Left cardiac atrium (tissue), 4 donors: ENCODE measurements around the gene TAC3. TPM values are rescaled to one million over a fixed set of nuclear protein-coding genes. Genes with fewer than 3 reads are reported as not detected.
A peak's percentile ranks its signal among the peaks of the same experiment; 100 is the strongest.
"Not testable (repeated sequence)": the region's sequence is repeated elsewhere in the genome, so short reads cannot be mapped to it uniquely, and the experiment has no call there.

ENCODE experiments used
- ATAC-seq, 2 donors: fragments of 200-7000 bp; cut with Tn5 transposase; one replicate each; pipeline ENCODE4 v1.9.1; 2020; ENCODE audit warnings: mild to moderate bottlenecking in 2 of 2, moderate library complexity in 2 of 2
- DNase-seq: peaks from one replicate; pipeline ENCODE4 v3.0.0-alpha.2; 2020
- intact Hi-C, 2 donors: fragments of 100-400 bp; cut with DNase I; formaldehyde crosslinking; loops; one replicate each; pipeline versions ENCODE4 v1.14.1 to v1.15.1; 2022 to 2023
- long read RNA-seq: library from polyadenylated mRNA; unstranded; transcript quantifications from one replicate; pipeline ENCODE4 v2.0.0, GENCODE V29; 2021
- total RNA-seq, 2 donors: library from RNA; stranded (reverse); fragmentation: NEBNext Ultra II Directional; extraction: Animal tissue kit (Norgen Biotek cat#: 25700); gene quantifications; one replicate each; pipeline ENCODE4 v1.2.1, GENCODE V29; 2021
- donor health status: DM: no; HTN: yes; CAD: no.
- donor health status: DM: no; HTN: yes; CAD: no; lungs with severe emphysema.
- donor health status: DM: yes; HTN: yes; CAD: no.
- donor health status: Dilated cardiomyopathy.

Gene TAC3
- total RNA-seq, result not detected
- long read RNA-seq, result 0 reads

- intact Hi-C loops, result no loop called here
- DNase-seq (no peak), ATAC-seq (no peak)
Measured at GRCh38 chr12:57016348-57016747, at the start of gene TAC3. TSS of gene TAC3 (minus strand) at chr12:57016529. CDS start at chr12:57015797, 732 bp downstream.

DNA sequence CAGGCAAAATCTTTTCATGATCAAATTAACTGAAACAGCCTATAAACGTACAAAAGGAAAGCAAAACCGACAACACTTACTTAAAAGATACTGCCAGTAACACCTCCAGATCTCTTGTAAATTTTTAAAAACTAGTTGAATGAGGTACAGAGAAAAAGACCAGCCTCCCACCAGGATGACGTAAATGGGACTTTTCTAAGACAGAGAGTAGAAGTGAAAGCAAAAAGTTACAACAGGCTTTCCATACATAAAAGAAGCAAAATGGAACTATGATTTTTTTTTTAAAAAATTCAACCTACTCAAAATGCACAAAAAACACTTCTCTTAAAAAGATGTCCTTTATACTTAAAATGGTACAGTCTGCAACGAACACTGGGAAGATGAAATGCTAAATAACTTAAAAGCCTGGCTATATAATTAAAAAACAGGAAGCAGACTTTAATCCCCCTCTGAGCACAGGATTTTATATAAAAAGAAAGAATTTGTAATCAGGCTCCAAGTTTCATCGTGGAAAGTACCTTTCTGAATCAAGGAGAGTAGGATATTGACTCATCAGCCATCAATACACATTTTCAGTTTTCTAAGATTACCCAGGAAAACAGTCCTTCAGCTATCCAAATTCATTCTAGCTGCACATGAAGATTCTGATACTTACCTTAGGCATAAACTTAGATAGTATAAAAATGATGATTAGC is 47.8 kb upstream of the TAC3 start:
- DNase-seq (no peak), ATAC-seq (no peak)
- intact Hi-C loops, result loop anchor here (5.0 to 10.0 kb wide), 3 partner anchors 52 to 307 kb away; no protein-coding TSS in a partner anchor

DNA sequence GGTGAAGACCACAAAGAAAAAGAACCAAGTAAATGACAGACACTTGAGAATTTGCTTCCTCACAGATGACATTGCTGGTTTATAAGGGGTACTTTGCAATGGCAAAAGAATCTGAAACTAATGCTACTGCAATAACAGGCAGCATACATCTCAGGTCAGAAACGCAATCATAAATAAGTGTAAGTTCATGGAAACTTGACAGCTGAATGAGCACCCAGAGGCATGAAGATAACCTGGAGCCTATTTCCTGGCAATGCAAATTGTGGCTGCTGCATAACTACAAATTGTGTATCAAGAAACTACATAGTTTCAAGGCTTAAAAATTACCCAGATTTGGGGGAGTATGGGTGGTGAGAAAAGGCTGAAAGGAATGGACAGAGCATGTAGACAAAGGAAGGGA is 42.1 kb upstream of the TAC3 start:
- no peak for ATAC-seq
- intact Hi-C loops, result no loop called here
- DNase-seq, result no peak

DNA sequence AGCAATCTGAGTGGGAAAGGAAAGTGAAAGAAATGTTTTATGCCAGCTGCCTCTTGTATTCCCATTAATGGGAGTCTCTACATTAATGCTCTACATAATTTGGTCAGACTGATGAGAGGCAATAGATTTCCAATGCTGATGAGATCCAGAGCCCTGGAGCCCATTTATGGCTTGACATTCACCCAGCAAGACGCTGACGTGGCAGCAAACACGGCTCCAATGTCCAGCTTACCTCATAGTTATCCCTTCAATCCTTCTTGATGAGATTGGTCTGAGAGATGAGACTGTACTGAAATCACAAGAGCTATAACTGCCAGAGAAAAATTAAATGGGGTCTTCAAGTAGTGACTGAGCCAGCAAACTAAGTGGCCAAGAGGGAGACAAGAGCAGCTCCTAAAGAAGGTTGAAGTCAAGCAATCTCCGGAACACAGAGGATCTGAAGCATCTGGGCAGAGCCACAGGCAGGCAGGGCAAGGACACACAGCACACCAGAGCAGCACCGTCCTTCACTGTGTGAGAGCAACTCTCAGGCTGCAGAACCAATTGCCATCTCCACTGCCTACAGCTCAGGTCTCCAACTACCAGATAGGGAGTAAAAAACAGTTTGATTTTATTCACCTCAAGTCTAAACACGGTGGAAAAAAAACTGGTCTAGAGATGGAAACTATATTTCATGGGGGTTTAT is 40.9 kb upstream of the TAC3 start:
- ATAC-seq (no peak), DNase-seq (no peak)
- intact Hi-C loops, result no loop called here

DNA sequence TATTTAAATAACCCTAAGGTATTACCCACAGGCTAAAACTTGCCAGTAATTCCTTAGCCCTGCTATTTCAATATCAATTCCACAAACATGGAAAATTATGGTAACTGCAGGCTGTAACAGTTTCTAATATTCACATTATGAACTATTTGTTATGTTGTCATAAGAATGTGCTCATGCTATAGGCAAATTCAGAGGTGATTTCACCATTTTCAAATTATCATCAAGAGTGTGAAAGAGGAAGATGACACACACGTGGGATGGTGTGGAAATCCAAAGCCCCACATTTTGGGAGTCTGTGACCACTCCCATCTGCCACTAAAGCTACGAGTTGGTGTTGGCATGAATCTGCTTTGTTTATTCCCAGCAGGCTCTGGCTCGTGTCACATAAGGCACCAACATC is 39.5 kb upstream of the TAC3 start:
- ATAC-seq (no peak), DNase-seq (no peak)
- intact Hi-C loops, result no loop called here

- intact Hi-C loops, ATAC-seq, DNase-seq: not testable (repeated sequence)
Measured at GRCh38 chr12:57053901-57054300, 37.6 kb upstream of the TAC3 start.

DNA sequence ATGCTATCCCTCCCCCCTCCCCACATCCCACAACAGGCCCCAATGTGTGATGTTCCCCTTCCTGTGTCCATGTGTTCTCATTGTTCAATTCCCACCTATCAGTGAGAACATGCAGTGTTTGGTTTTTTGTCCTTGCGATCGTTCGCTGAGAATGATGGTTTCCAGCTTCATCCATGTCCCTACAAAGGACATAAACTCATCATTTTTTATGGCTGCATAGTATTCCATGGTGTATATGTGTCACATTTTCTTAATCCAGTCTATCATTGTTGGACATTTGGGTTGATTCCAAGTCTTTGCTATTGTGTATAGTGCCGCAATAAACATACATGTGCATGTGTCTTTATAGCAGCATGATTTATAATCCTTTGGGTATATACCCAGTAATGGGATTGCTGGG is 36.8 kb upstream of the TAC3 start:
- ATAC-seq, DNase-seq, intact Hi-C loops: not testable (repeated sequence)

GRCh38 chr12:57051011-57051410 is 34.7 kb upstream of the TAC3 start:
- no peak for ATAC-seq
- DNase-seq, result no peak
- intact Hi-C loops, result no loop called here

DNA sequence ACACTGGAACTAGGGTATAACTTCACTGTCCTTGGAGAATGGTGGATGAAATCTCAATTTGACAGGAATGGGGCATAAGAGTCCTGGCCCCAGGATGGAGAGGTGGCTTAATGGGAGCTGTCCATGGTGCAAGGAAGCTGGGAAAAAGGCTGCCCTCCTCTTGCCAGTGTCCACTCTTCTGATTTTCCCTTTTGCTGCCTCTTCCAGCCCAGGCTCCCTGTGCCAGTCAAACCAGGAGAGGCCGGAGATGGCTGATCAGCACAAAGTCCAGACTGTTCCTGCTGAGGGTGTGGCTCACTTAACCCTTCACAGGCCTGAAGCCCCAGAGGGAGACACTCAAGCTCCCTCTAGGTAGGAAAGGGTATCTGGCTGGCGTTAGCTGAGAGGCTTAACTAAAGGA is 33.6 kb upstream of the TAC3 start, which contains the start of gene MYO1A:
MYO1A (minus strand) TSS at position 240 of the 400 bp plus-strand sequence. CDS start 1,806 bp downstream, outside the sequence.
- intact Hi-C loops, result no loop called here
- no peak for ATAC-seq
- no peak for DNase-seq

GRCh38 chr12:57049119-57049446 is 32.8 kb upstream of the TAC3 start:
- ATAC-seq (no peak), DNase-seq (no peak)
- intact Hi-C loops, result no loop called here

- DNase-seq, result no peak
- ATAC-seq, result no peak
- intact Hi-C loops, result no loop called here
Measured at GRCh38 chr12:57048423-57049118, 32.2 kb upstream of the TAC3 start.

DNA sequence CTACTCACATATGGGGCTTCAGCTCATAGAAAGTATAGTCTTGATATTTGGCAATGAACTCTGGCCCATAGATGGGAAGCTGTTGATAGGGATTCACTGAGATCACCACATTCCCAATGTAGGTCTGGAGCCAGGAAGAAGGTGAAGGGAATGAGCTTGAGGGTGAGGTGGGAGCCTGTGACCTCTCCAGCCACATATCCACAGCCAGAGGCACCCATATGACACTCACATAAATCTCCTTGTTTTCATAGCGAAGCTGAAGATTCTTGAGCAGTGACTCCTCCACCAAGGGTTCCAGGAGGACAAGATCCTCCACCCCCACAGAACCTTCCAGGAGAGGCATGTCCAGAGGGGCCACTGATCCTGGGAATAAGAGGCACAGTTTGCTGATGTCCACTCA is 31.7 kb upstream of the TAC3 start:
- ATAC-seq (no peak), DNase-seq (no peak)
- intact Hi-C loops, result no loop called here

DNA sequence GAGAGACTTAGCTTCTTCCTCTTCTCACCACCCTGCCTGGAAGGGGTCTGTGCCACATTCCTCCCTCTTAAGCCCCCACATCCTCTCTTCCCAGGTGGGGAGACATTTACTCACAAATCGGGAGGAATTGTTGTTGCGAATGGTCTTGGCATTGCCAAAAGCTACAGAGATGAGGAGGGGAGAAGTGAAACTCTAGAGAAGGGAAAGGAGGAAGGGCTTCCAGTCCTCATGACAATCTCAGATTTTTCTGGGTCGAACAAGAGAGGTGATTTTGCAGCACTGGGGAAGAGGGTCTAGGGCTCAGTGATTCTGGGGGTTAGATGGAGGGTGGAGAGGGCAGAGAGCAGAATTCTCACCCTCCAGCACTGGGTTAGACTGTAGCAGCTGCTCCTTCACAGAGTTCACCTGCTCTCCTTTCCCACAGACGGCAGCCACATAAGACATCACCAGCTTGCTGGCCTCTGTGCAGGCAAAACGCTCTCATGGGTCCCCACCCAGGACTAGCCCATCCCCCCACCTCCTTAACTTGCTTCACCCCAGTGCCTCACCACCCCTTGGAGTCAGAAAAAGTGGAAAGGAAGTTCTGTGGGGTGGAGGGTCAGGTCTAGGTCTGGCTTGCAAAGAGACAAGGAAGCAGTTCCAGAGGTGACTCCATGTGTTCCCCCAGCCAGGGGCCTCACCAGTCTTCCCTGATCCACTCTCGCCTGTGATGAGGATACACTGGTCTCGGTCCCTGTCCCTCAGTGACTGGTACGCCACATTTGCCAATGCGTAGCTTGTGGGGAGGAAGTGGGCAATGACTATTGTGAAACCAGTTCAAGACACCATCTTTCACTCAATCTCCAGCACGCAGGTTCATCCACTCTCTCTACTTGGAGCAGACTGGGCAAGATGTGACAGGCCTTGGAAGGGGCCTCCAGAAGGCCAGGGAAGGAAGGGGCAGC is 30.9 kb upstream of the TAC3 start:
- DNase-seq (no peak), ATAC-seq (peak; percentile 27 to 31)
- intact Hi-C loops, result no loop called here

GRCh38 chr12:57046086-57046791 is 29.9 kb upstream of the TAC3 start:
- DNase-seq, result no peak
- intact Hi-C loops, result no loop called here
- peak in 1 of 2 donors; percentile 16 for ATAC-seq

- ATAC-seq, result no peak
- no peak for DNase-seq
- intact Hi-C loops, result no loop called here
Measured at GRCh38 chr12:57044889-57045288, 28.6 kb upstream of the TAC3 start.

DNA sequence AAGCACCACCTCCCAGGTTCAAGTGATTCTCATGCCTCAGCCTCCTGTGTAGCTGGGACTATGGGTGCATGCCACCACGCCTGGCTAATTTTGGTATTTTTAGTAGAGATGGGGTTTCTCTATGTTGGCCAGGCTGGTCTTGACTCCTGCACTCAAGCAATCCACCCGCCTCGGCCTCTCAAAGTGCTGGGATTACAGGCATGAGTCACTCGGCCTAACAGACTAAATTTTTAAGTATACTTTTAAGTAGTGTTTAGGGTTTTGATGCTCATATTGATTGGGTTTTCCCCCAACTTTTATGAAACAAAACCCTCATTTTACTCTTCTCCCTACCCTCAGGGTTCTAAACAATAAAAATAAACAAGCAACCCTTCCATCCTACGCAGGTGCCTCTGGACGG is 28.1 kb upstream of the TAC3 start:
- DNase-seq (no peak), ATAC-seq (no peak)
- intact Hi-C loops, result no loop called here

GRCh38 chr12:57042695-57043094 is 26.4 kb upstream of the TAC3 start:
- DNase-seq (no peak), ATAC-seq (no peak)
- intact Hi-C loops, result no loop called here

DNA sequence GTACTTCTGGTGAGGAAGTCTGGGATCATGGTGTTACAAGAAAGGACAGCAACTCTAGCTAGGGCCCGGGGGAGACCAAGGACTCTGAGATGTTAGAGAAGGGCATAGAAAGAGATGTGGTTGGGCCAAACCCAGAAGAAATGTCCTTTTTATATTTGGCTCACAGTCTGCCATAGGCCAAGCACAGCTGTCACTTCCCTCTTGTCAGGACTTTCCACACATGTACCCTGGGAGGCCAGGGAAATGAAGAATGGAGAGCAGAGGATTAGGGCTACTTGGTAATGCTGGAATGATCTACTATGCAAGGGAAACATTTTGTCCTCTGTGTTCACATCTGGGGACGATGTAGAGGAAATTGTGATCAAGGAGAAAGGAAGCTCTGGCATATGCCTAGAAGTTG is 24.4 kb upstream of the TAC3 start:
- intact Hi-C loops, result no loop called here
- ATAC-seq (no peak), DNase-seq (no peak)

GRCh38 chr12:57040211-57040610 is 23.9 kb upstream of the TAC3 start:
- DNase-seq (no peak), ATAC-seq (no peak)
- intact Hi-C loops, result no loop called here
